GM20431 (cell line): ENCODE measurements around the gene GPN1.
"Not testable (repeated sequence)": the region's sequence is repeated elsewhere in the genome, so short reads cannot be mapped to it uniquely, and the experiment has no call there.

Source experiments
- in situ Hi-C: fragments of 300-500 bp; cut with MseI, MboI; formaldehyde crosslinking; loops from one replicate; pipeline ENCODE4 v1.15.0; 2020; ENCODE audit warnings: low sequenced_read_pairs; ENCODE audit not compliant: unreplicated experiment

GPN1 gene

GRCh38 chr2:27626323-27626722 is 2.5 kb upstream of the GPN1 start:
- in situ Hi-C loops, result not testable (repeated sequence)

DNA sequence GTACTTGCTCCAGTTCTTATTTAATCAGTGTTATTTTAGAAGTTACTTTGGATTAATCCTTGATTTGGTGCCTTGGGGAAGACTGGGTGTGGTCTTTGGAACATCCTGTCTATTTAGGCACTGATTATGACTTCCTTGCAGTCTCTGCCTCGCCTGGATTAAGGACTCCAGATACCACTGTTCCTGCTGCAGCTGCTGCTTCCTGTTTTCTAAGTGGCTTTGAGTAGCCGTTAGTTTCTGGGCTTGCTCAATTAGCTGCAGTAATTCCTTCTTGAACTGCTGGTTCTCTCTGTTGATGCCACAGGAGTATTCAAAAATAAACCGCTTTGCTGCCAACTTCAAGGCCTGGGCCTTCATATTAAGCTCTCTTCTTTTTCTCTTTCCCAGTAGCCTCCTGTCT is 1.9 kb upstream of the GPN1 start:
- in situ Hi-C loops, result not testable (repeated sequence)

DNA sequence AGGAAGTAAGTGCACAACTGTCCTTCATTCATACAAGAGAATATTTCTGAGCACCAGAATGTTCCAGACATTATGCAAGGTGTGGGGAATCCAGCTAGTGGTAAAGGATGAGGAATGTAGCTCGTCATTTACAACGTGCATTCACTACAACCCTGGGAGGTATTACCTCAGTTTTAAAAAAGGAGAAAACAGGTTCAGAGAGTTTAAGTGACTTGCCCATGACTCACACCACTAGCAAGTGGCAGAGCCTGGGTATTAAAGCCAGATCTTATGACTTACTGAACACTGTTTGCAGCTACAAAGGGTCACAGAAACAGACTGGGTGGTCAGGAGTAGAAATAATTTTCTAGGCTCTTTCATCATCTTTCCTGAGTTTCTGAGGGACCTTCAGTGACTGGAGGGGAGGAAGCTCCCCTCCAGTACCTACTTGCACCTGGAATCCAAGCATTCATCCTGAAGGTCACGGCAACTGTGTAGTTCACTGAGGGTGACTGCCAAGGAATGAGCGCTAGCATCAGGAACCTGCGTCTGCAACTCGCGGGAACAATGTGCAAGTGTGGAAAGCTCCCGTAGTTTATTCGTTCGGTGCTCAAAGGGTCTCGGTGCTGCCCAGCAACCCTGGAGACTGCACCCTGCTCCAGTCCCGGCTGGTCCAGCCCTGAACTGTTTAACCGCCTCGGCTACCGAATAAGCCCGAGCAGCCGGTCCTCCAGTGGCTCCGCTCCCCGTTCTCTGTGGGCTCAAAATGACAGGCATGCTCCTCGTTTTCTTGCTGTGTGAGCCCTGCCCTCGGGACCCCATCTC is 685 bp upstream of the GPN1 start:
- in situ Hi-C loops, result no loop called here

- in situ Hi-C loops, result not testable (repeated sequence)
Measured at GRCh38 chr2:27630257-27630656, 1.4 kb downstream of the GPN1 start.

GRCh38 chr2:27634291-27634690 is 5.4 kb downstream of the GPN1 start:
- in situ Hi-C loops, result no loop called here

DNA sequence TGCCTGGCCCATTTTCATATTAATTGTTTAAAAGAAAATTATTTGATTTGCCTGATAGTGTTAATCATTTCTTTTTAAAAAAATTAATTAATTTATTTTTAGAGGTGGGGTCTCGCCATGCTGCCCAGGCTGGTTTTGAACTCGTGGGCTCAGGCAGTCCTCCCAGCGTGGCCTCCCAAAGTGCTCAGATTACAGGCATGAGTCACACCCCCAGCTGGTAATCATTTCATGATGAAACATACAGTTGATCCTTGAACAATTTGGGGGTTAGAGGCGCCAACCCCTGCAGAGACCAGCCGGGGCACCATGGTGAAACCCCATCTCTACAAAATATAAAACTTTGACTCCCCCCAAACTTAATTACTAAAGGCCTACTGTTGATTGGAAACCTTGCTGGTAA is 7.9 kb downstream of the GPN1 start:
- in situ Hi-C loops, result no loop called here

DNA sequence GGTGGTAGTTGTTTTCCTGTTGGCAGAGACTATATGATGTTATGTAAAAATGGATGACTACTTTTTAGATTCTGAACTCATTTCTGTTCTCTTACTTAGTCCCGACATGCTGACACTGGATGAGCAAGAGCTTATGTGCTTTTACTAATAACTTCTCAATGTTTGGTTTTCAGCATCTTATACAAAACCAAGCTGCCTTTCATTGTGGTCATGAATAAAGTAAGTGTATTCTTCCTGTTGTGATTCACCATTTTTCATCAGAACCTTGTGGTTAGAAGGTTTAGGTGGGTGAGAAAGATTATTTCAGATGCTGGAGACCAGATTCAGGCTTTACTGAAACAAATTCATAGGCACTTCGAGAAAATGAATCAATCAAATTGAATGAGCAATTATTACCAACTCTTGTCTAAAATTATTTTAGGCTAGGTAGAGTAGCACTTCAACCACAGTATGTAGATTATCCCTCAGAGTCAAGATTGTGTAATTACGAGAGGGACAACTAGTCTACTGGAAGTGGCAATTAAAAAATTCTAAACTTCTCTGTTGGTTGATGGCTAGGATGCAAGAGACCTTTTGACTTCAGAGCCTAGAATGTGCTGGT is 9.3 kb downstream of the GPN1 start:
- in situ Hi-C loops, result no loop called here

DNA sequence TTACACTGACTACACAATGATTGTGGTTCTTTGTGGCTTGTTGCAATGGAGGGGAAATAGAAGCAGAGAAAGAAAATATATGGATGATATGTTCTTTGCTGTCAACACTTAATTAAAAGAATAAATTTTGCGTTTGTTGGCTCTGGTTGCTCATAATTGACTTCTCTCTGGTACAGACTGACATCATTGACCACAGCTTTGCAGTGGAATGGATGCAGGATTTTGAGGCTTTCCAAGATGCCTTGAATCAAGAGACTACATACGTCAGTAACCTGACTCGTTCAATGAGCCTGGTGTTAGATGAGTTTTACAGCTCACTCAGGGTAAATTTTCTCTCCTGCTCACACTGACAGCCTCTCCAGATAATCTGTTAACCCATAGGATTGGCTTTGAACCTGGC is 9.9 kb downstream of the GPN1 start:
- in situ Hi-C loops, result no loop called here

DNA sequence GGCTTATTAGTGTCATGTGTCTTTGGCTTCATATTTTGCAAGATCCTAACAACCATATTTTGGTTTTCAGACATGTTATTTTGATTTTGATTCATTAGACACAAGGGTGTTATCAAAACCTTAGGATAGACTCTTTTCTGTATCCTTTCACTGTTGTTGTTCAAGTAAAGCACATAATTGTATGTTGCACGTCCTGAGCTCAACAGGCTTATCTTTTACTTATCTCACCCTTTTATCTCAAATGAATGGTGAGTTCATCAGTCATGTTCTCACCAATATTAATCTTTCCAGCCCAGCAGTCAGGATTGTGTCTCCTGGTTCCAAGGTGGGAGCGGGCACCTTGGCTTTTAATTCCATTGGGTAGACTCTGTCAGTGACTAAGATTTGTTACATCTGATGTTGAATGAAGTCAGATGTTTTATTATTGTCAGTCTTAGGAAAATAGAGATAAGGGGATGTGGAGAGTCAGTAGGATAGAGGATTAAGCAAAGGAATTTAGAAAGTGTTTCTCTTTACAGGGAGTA is 11.9 kb downstream of the GPN1 start:
- in situ Hi-C loops, result no loop called here

DNA sequence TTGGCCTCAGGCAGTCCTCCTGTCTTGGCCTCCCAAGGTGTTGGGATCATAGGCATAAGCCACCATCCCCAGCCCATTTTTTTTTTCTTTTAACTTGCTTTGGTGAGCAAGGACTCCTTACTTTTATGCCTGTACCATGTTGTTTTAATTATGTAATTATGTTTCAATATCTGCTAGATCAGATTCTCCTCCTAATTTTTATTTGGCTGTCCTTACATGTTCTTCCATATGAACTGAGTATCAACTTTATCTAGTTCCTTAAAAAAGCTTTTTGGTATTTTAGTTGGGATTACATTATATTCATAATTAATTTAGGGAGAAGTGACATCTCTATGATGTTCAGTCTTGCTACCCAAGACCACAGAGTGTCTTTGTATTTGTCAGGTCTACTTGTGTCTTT is 16.3 kb downstream of the GPN1 start:
- in situ Hi-C loops, result no loop called here

- in situ Hi-C loops, result no loop called here
Measured at GRCh38 chr2:27647289-27647688, 18.4 kb downstream of the GPN1 start.

GRCh38 chr2:27647737-27648136 is 18.9 kb downstream of the GPN1 start:
- in situ Hi-C loops, result no loop called here

- in situ Hi-C loops, result no loop called here
Measured at GRCh38 chr2:27651056-27651455, 22.2 kb downstream of the GPN1 start.

GRCh38 chr2:27652341-27652740 is 23.5 kb downstream of the GPN1 start:
- in situ Hi-C loops, result no loop called here

- in situ Hi-C loops, result no loop called here
Measured at GRCh38 chr2:27652790-27653189, 23.9 kb downstream of the GPN1 start.

GRCh38 chr2:27653397-27653796 is 24.5 kb downstream of the GPN1 start:
- in situ Hi-C loops, result no loop called here

- in situ Hi-C loops, result no loop called here
Measured at GRCh38 chr2:27655155-27655951, 26.5 kb downstream of the GPN1 start.

- in situ Hi-C loops, result no loop called here
Measured at GRCh38 chr2:27661371-27661770, 32.5 kb downstream of the GPN1 start.

DNA sequence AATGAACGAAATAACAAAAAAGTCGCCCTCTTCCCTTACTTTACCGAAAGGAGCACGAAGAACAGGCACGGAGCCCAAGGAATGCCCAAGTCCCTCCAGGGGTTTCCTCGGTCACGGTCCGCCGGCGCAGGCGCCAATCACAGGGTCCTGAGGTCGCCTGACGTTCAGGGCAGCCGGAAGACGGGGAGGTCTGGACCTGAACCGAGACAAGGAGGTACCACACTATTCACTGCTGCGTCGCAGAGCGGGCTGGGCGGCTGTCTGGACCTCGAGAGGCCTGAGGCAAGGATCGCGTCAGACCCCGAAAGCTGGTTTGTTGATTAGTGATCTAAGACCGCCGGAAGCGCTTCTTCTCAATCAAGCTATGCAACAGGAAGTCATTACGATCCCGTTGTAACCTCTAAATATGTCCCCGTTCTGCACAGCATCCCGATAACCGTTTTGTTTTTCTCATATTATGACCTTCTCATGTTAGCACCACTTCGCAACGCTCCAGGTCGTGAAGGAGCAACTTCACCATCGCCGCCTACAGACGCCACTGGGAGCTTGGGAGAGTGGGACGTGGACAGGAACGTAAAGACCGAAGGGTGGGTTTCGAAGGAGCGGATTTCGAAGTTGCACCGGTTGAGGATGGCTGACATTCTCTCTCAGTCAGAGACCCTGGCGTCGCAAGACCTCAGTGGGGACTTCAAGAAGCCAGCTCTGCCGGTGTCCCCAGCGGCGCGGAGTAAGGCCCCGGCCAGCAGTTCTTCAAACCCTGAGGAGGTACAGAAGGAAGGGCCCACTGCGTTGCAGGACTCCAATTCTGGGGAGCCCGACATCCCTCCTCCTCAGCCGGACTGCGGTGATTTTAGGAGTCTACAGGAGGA is 34.7 kb downstream of the GPN1 start, which contains the start of the genes SLC4A1AP and SUPT7L:
Gene SLC4A1AP, plus strand, starts transcription at position 605 of the 869 bp plus-strand sequence. Its CDS starts 26 bp downstream, at position 631.
Gene SUPT7L, minus strand, starts transcription at position 330 of the 869 bp plus-strand sequence. CDS start 1,422 bp downstream, outside the sequence.
- in situ Hi-C loops, result no loop called here

DNA sequence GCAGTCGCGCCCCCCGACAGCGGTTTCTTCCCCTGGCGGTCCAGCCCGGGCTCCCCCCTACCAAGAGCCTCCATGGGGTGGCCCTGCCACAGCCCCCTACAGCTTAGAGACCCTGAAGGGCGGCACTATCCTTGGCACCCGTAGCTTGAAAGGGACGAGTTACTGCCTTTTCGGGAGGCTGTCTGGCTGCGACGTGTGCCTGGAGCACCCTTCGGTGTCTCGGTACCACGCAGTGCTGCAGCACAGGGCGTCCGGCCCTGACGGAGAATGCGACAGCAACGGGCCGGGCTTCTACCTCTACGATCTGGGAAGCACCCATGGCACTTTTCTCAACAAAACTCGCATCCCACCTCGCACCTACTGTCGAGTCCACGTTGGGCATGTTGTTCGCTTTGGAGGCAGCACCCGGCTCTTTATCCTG is 35.3 kb downstream of the GPN1 start:
- in situ Hi-C loops, result no loop called here
